22Rv1 (cell line): Measurements from ENCODE around the gene SEMA3C.

ENCODE experiments used
- ZFX ChIP-seq: fragments of 450-650 bp; IDR thresholded peaks from 2 replicates; pipeline ENCODE4 v1.6.1; 2017; ENCODE audit warnings: antibody characterized with exemption, borderline replicate concordance
- TF ChIP-seq, protein P1 (sequence below): fragments of 450-650 bp; IDR thresholded peaks from 2 replicates; pipeline ENCODE4 v1.5.1; 2017; ENCODE audit warnings: mild to moderate bottlenecking

DNA sequence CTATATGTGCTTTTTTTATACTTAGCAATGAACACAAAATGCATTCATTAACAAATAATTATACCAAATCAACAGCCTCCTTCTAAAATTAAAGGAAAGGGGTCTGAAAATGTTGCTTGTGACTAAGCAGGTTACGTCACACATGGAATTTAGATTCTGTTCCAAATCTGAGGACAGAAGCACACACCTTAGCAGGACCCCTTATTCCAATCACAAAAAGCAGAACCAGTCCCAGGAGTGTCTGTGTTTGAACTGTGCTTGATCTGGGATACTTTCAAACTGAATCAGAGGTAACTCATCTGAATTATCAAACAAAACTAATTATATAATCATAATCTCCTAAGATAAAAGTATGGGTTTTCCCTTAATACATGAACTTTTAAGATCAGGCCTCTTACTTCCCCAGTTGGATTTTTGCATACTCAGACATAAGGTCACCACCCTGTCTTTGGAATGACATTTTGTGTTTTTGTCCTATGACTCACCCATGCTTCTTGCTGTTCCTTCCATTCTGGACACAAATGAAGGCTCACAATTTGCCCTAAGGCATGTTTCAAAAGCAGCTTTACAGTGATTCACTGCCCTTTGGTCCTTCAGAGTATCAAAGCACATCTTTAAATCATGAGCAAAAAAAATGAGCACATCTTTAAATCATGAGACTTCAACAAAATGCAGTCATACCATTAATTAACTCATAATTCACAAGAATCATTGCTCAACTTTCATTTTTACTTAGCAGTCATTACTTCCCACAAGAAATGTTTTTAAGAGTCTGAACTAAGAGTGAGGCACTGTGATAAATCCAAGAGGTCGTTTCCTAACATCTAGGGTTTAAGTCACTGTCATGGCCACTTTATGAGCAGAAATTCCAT is 35.5 kb downstream of the SEMA3C start:
- TF ChIP-seq, protein P1, sequence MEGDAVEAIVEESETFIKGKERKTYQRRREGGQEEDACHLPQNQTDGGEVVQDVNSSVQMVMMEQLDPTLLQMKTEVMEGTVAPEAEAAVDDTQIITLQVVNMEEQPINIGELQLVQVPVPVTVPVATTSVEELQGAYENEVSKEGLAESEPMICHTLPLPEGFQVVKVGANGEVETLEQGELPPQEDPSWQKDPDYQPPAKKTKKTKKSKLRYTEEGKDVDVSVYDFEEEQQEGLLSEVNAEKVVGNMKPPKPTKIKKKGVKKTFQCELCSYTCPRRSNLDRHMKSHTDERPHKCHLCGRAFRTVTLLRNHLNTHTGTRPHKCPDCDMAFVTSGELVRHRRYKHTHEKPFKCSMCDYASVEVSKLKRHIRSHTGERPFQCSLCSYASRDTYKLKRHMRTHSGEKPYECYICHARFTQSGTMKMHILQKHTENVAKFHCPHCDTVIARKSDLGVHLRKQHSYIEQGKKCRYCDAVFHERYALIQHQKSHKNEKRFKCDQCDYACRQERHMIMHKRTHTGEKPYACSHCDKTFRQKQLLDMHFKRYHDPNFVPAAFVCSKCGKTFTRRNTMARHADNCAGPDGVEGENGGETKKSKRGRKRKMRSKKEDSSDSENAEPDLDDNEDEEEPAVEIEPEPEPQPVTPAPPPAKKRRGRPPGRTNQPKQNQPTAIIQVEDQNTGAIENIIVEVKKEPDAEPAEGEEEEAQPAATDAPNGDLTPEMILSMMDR: no peak
- no peak for TF ChIP-seq ZFX
